HepG2 (cell line): ENCODE data around the gene MLNR. TPM values are rescaled to one million over a fixed set of nuclear protein-coding genes. Genes with fewer than 3 reads are reported as not detected.

Experiments
- BORCS8-MEF2B ChIP-seq: sonication (generic); formaldehyde crosslinking; IDR thresholded peaks from 2 replicates; pipeline ENCODE4 v1.8.0; 2022; ENCODE audit warnings: mild to moderate bottlenecking, missing genetic modification reagents
- GATAD1 ChIP-seq: IDR thresholded peaks from 2 replicates; pipeline ENCODE4 v1.6.1; 2016; ENCODE audit warnings: missing genetic modification reagents, missing compliant biosample characterization
- HMGXB3 ChIP-seq: sonication (generic); formaldehyde crosslinking; IDR thresholded peaks from 2 replicates; pipeline ENCODE4 v1.4.0; 2020; ENCODE audit warnings: missing genetic modification reagents, borderline replicate concordance
- HMGXB4 ChIP-seq, 2 experiments: sonication (generic) in 1 of 2; formaldehyde crosslinking in 1 of 2; IDR thresholded peaks; 2 replicates each; pipeline versions ENCODE4 v1.4.0 to v1.6.1; 2018 to 2020; ENCODE audit warnings: missing genetic modification reagents in 2 of 2, borderline replicate concordance in 1 of 2, low read depth in 1 of 2, mild to moderate bottlenecking in 1 of 2, missing biosample characterization in 1 of 2
- HOXA5 ChIP-seq: sonication (generic); formaldehyde crosslinking; IDR thresholded peaks from 2 replicates; pipeline ENCODE4 v1.4.0; 2020; ENCODE audit warnings: missing genetic modification reagents
- JDP2 ChIP-seq: sonication (generic); formaldehyde crosslinking; IDR thresholded peaks from 2 replicates; pipeline ENCODE4 v1.8.1; 2022; ENCODE audit warnings: missing genetic modification reagents, borderline replicate concordance
- MED8 ChIP-seq: sonication (generic); formaldehyde crosslinking; IDR thresholded peaks from 2 replicates; pipeline ENCODE4 v1.8.1; 2023; ENCODE audit warnings: mild to moderate bottlenecking, missing genetic modification reagents; ENCODE audit not compliant: insufficient replicate concordance
- MLXIP ChIP-seq: sonication (generic); formaldehyde crosslinking; IDR thresholded peaks from 2 replicates; pipeline ENCODE4 v1.9.0; 2021; ENCODE audit warnings: missing genetic modification reagents, borderline replicate concordance
- MYC ChIP-seq: sonication (generic); formaldehyde crosslinking; IDR thresholded peaks from 2 replicates; pipeline ENCODE4 v1.9.0; 2021; ENCODE audit warnings: missing genetic modification reagents, borderline replicate concordance
- MZF1 ChIP-seq: sonication (generic); formaldehyde crosslinking; IDR thresholded peaks from 2 replicates; pipeline ENCODE4 v1.8.1; 2023; ENCODE audit warnings: mild to moderate bottlenecking, missing genetic modification reagents, borderline replicate concordance
- SOX5 ChIP-seq: IDR thresholded peaks from 2 replicates; pipeline ENCODE4 v1.6.1; 2016; ENCODE audit warnings: borderline replicate concordance
- ZNF333 ChIP-seq: sonication (generic); formaldehyde crosslinking; IDR thresholded peaks from 2 replicates; pipeline ENCODE4 v1.4.0; 2020; ENCODE audit warnings: mild to moderate bottlenecking, missing genetic modification reagents, borderline replicate concordance
- ZNF660 ChIP-seq: sonication (generic); formaldehyde crosslinking; IDR thresholded peaks from 2 replicates; pipeline ENCODE4 v1.5.1; 2020; ENCODE audit warnings: mild to moderate bottlenecking, low read depth, missing genetic modification reagents, borderline replicate concordance
- ZNF770 ChIP-seq: sonication (generic); formaldehyde crosslinking; IDR thresholded peaks from 2 replicates; pipeline ENCODE4 v1.5.0; 2020; ENCODE audit warnings: mild to moderate bottlenecking, missing genetic modification reagents
- ZNF788 ChIP-seq: sonication (generic); formaldehyde crosslinking; IDR thresholded peaks from 2 replicates; pipeline ENCODE4 v1.5.0; 2020; ENCODE audit warnings: mild to moderate bottlenecking, missing genetic modification reagents, borderline replicate concordance
- ZNF883 ChIP-seq: sonication (generic); formaldehyde crosslinking; IDR thresholded peaks from 2 replicates; pipeline ENCODE4 v1.5.1; 2020; ENCODE audit warnings: mild to moderate bottlenecking, missing genetic modification reagents; ENCODE audit errors: not compliant biosample characterization
- polyA plus RNA-seq, 8 experiments: library from polyadenylated mRNA; depleted of rRNA in 3 of 8; stranded (reverse) in 7 of 8; unstranded in 1 of 8; fragments of >200 nt; fragmentation: Illumina TruSeq in 4 of 8; extraction: Trizol in 4 of 8; gene quantifications; 2 replicates each; pipeline versions ENCODE4 v1.2.1 to v1.2.3, GENCODE V29; 2011 to 2016; ENCODE audit warnings: low read depth in 4 of 8, missing spikeins in 1 of 8, mixed read lengths in 1 of 8; ENCODE audit not compliant: insufficient read depth in 1 of 8
- total RNA-seq, 5 experiments: library from RNA; depleted of rRNA; stranded (reverse); fragments of >200 nt; fragmentation: Illumina TruSeq; extraction: Trizol; gene quantifications; 2 replicates each; pipeline ENCODE4 v1.2.3, GENCODE V29; 2016; ENCODE audit warnings: low read depth in 1 of 5

MLNR gene
- total and polyA plus RNA-seq, 2 of the 13 experiments (the other 11 are each of a cell fraction or from before 2014, with no cell fraction given), result 0.46 TPM; not detected in 1

GRCh38 chr13:49214917-49215376 is 5.2 kb upstream of the MLNR start (continued):
- TF ChIP-seq GATAD1 (CRISPR knock-in tag) (0 out of 2 replicates have a peak, but pooled peaks have one; percentile 33), BORCS8-MEF2B (CRISPR knock-in tag) (no peak), MYC (CRISPR knock-in tag) (peak; percentile 88), ZNF883 (CRISPR knock-in tag) (no peak), HMGXB3 (CRISPR knock-in tag) (no peak), ZNF770 (no peak), MLXIP (CRISPR knock-in tag) (no peak), ZNF788 (CRISPR knock-in tag) (peak; percentile 70; the same call in 1 of the 2 replicates), HOXA5 (CRISPR knock-in tag) (no peak), SOX5 (CRISPR knock-in tag) (peak; percentile 78; the same call in 1 of the 2 replicates), MED8 (peak; percentile 52), ZNF660 (no peak), MZF1 (CRISPR knock-in tag) (no peak), JDP2 (CRISPR knock-in tag) (no peak), ZNF333 (CRISPR knock-in tag) (peak; percentile 55; the same call in 1 of the 2 replicates), HMGXB4 (CRISPR knock-in tag; IDR thresholded peaks at IDR 0.05; ENCODE audit: borderline replicate concordance in 1 of 2, low read depth in 1 of 2) (peak; percentile 27 to 70; a peak in 3 of 4 replicates)
